HG02588 (cell line): ENCODE data around the gene PARD3.

Experiments used
- ATAC-seq: cut with Tn5 transposase; IDR thresholded peaks from one replicate; pipeline ENCODE4 v1.9.1; 2021; ENCODE audit warnings: mild to moderate bottlenecking, moderate library complexity; ENCODE audit not compliant: unreplicated experiment

PARD3 gene

DNA sequence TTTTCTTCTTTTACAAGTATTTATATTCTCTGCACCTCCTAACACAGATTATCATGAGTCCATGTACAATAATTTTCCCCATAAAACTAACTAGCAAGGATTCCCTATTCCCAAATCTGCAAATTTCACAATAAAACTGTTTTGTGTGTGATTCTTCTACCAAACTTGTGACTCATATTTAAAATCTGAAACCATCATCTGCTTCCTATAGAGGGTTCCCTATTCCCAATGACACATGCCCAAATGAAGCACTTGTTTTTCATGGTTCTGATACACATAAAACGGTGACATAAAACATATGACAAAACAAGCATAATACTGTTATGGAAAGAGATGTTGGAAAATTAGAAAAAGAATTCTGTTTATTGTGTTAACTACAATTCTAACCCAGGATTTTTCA is 657.6 kb downstream of the PARD3 start:
- ATAC-seq, result no peak

DNA sequence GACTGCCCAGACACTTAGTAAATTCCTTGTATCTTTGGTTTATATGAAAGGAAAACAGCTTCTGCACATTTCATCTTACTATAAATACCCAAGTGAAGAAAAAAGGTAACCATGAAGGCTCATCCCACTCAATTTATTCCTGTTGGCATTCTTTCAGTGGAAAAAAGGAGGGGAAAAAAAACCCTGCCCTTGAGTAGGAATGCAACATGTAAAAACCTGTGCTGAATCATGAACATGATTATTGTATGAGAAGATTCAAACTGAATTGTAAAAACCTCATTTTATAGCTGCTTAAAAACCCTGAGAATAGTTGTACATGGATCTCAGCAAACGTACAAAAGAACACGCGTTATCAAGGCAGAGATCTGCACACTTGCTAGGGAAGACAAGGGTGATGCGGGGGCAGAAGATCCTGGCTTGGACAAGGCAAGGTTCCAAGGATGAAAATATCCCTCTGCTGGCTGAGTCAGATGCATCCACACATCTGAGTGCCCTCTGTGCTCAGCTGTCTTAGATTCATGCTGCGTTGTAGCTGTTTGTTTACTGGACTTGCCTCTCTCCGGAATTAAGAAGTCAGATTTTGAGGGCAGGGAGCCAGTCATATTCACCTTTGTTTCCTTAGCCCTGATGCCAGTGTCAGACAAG is 658.2 kb downstream of the PARD3 start:
- no peak for ATAC-seq

DNA sequence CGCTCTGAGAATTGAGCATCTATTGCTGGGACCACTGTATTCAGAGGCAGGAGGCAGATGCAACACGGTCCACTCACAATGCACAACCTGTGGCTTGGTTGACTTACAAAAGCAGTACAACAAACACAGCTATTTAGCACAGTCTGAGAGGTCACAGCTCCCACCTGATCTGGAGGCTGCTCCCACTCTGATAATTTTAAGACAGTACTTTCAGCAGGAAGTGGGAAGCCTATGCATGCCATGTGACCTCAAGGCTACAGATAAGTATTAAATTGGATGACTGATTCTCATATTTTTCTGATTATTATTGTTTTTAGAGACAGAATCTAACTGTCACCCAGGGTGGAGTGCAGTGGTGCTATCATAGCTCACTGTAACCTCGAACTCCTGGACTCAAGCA is 659.3 kb downstream of the PARD3 start:
- no peak for ATAC-seq

DNA sequence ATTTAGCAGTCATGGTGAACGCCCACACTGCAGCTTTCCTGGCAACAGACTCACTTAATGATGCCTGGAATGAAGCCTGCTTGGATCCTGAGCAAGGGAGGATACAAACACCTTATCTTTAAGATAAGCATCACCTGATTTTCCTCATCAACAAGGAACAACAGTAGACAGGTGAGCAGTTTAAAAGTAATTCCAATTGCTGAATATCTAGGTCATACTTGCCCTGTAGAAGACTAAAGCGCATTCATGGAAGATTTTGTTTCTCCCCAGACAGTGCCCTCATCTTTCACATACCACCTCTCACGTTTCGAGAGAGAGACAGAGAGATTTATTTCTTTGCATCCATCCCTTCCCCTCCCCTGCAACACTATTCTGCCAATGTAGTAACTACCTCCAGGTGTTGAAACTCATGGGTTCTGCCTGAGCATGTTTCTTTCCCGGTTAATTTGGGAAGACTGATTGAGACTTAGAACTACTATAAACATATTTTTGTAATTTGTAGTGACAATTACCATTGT is 660.7 kb downstream of the PARD3 start:
- no peak for ATAC-seq

DNA sequence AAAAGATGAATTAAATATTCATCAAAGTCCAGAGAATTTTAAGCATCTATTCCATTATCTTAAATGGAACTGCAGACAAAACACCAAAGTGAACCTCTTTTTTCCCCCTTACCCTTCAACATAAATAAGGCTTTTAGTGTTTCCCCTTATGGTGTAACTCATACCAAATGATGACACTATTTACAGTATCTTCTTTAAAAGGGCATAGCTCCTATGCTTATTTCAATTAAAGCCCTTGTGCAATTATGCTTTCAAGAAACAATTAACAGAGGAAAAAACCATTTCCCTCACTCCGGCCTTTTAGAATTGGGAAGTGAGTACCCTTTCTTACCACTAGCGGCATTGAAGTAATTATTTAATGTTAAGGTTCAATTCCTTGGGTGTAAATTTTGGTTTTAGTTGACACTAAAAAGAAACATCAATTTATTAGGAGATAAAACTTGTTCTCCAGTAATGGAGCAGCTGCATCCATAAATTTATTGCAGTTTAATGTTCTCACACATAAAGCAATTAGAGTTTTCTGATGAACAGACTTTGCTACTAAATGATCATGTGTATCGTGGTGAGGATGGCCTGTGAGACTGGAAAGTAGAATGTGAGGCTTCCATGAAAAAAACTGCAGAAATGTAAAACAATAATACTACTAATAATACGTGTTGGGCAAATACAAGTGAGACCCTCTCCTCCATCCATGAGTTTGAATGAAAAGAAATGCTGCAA is 661.3 kb downstream of the PARD3 start:
- no peak for ATAC-seq

DNA sequence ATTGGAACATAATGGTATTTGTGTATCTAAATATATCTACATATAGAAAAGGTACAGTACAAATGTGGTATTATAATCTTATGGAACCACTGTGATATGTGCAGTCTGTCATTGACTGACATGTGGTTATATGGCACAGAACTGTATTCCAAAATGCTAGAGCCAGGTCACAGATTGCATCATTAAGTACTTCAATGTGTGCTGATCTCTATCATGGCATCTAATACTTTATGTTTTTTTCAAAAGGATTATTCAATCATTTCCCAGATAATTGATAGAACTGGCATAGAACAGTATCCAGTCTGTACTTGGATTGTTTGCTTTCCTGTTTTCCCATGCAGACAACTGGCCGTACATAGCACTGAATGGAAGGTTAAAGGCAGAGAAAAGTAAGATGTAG is 662.7 kb downstream of the PARD3 start:
- ATAC-seq, result no peak

DNA sequence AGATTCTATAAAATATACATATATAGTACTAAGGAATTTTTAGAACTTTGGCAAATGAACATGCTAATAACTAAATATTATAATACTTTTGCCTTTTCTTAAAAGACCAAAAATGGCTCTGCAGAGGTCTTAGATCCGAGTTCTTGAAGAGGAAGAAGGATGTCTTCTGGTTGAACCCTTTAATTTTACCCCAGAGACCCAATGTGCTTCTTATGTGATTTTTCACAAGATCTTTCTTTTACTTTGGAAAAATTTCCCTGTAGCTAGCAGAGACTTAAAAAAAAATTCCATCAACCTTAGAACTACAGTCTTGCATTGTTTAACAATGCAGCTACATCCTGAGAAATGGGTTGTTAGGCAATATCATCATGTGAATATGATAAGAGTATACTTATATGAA is 663.2 kb downstream of the PARD3 start:
- ATAC-seq, result no peak

DNA sequence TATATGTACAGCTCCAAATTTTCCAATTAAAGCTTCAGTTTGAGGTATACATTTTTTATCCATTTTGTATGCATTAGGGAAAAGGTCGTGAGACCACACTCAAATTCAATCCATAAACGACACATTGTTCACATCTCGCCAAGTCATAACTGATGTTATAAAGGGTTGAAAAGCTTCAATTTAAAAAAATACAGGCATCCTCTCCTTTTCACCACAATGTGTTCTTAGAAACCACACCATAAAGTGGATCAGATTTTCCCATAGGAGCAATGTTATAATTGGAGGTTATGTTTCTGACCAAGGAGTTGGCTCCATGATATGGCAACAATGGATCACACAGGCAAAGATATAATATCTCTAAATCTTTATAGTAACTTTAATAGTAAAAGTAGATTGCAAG is 663.6 kb downstream of the PARD3 start:
- no peak for ATAC-seq

DNA sequence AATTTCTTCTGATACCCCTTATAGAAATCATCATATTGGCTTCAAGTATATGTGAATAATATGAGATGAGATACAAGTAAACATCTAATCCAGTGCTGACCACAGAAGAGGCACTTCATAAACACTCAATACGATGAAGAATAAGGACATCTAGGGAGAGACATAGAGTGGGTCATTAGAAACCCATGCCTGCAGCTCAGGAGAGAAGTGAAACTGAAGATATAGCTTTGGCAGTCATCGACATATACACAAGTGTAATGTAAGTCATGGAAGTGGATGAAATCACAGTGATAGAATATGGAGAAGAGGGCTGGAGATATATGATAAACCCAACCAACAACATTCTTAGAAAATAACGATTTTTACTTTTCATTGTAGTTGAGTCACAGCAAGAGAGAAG is 665.0 kb downstream of the PARD3 start:
- ATAC-seq, result no peak

DNA sequence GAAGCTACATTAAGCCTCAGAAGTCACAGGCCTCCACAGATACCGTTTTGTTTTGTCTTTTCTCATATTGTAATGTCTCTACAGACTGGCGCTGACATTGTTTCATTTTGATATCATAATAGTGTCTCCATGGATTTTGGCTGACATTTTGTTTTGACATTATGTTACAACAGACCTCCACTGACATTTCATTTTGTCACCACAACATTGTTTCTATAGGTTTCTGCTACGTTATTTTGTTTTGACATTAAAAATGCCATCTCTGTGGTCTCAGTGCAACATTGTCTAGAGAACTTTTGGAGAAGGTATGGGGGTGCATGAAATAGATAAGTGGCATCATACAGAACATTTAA is 666.8 kb downstream of the PARD3 start:
- ATAC-seq, result no peak

DNA sequence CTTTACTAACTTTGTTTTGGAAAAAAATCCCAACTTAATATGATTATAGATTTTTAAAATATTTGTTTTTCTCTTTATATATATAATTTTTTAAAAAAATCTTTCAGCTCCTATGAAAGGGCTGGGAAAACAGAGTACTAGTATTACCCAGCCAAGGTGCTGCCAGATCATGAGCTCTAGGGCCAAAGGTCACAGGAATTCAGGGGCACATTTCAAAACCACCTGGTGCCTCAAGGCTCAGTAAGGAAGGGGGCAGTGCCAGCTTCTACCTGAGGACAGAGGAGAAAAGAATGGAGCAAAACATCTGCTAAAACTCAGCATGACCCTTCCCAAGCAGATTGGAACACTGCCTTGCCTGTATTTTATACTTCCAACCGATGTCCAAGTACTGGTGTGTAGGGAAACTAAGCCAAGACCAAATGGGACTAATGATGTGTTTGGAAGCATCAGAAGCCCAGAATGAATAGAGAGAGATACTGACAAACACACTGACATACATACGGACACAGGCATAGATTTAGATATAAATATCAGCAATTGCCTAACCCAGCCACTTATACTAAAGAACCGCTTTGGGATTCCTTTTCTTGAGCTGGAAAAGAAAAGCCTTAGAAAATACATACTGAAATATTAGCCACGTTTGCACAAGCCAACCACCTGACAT is 667.3 kb downstream of the PARD3 start:
- ATAC-seq, result no peak

DNA sequence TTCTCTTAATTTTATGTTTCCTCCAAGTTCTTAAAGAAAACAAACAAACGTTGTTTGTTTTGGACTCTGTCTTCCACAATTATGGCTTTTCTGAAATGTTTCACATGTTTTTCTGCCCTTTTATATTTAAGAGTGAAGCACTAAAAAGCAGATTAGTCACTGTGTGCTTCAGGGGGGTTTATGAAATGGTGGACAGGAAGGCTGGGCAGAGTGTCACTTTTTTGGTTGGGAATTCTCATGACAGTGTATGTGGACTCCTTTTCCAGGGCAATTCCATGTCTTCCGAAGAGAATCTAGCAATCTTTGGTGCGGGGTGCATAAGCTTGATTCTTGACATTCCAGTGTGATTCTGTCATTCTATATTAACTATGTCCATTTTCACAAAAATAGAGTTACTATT is 669.4 kb downstream of the PARD3 start:
- no peak for ATAC-seq

DNA sequence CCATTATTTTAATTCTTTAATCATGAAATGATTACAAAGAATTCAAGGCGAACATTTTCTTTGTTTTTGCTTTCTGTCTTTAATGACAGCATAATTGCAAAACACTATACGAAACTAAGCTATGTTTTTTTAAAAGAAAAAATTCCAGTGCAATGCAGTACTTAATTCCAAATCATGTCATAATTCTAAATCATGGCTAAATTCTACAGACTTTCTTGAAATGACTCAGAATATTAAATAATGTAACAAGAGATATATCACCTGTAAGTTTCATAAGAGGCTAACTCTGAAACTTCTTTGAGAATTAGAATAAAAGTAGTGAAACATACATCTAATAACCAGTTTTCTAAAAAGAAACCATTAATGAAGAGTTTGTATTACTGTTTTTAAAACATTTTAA is 671.6 kb downstream of the PARD3 start:
- ATAC-seq, result no peak

DNA sequence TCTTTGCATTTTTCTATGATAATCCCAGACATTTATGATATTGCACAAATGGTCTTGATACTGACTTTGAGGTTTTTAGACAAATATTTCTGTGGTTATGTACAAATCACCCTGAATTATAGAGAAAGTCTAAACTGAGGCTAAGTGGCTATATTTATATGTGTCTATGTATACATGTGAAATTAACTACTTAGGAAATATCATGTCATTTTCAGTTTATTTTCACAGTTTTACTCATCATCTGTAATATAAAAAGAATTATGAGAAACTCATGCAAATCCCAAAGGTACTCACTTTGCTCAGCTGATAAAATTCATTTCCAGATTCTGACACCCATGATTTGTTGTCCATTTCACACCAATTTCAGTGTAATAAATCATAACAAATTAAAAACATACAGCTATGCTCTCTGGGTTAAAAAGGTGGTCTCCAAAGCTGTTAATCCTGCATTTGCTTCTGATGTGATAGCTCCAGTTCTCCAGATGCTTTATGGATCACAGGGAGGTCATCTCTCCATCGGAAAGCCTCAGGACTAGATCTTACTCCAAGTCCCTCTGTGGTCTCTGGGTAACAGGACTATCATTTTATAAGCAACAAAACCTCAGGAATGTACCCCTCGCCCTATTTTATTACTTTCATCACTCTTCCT is 673.9 kb downstream of the PARD3 start:
- ATAC-seq, result no peak

DNA sequence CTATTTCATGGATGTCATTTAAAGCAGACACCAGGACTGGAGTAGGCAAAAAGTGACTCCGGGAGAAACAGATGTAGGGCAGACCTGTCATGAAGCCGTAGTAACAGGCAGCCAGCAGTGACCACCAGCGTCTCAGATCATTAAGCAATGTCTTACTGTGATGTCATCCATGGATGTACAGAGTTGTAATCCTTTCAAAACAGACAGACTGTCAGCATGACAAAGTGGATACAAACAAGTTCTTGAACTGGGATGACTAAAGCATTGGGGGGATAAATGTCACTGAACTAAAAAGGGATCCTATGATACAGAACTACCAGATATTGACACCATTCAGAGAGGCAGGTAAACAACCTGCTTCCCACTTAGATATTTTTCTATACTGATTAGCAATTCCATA is 675.5 kb downstream of the PARD3 start:
- no peak for ATAC-seq

DNA sequence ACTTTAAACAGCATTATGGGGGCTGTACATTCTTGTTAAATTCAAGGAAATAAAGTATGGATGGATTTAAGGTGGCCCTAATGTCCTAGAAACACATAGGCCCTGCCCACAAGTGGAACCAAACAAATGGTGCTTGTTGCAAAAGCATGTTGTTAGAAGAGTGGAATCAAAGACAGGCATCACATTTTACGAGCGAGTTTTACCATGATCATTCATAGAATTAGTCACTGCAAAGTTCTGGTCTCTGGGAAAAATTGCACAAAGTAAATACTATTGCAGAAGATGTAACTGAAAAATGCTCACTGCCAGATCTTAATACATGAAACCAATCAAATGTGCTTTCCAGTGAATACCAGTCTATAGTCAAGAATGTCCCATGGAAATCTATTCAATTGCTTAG is 677.1 kb downstream of the PARD3 start:
- no peak for ATAC-seq

DNA sequence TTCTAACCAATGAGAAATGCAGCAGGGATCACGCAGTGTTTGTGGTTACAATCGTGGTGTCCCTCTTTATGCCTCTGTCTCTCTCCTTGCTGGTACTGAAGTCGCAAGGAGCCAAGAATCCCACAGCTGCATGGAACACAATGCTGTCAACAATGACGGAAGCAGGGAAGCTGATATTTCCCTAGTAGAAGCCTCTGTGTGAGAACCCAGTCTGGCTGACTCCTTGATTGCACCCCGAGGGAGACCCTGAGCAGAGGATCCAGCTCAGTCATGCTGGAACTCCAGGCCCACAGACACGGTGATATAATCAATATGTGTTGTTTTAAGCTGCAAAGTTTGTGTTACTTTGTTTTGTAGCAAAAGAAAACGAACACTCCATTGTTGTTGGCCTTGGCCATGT is 677.9 kb downstream of the PARD3 start:
- no peak for ATAC-seq

DNA sequence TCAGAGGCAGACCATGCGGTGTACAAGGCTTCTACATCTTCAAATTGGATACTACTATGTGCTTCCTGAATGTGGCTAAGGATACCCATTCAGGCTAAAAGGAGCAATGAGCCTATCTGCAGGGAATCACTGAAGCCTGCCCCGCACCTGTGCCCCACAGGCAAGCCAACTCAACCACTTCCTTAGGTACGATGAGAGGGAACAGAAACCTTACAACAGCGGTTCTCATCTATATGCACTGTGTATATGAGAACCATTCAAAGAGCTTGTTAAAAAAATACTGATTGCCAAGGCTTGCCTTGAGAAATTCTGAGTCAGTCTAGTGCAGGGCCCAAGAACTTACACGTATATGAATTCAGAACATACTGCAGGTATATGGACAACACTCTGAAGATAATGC is 679.6 kb downstream of the PARD3 start:
- peak; percentile 73 for ATAC-seq

DNA sequence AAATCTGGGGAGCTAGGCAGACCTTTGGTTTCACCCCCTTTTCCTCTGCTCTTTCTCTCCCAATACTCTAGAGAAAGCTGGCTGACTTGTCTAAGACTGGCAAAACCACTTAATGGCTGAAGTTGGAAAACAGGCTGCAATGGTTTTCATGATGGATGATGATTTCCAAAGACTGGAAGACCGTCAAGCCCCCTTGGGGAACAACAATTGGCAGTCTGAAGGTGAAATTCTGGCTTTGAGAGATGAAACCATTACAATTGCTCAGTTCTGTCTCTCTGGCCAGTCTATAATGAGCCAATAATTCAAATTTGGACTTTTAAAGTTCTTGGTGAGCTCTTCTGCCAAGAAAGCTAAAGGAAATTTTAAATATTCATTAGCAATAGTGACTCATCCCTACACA is 680.5 kb downstream of the PARD3 start:
- ATAC-seq, result no peak

DNA sequence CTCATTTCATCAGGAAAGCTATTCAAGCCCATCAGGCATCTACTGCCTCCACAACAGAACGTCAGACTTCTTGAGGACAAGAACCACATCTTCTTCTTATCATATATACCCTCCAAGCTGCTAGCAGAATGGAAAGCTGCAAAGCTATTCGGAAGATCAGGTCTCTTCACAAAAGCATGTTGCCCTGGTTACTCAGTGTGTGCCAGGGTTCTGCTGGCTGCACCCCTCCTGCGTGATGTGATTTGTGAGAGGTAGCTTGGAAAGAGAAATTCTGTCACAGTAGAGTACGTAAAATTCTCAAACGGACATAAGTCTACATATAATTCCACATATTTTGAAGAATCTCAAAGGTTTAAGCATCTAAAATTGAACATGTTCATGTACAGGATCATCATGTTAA is 681.7 kb downstream of the PARD3 start:
- ATAC-seq, result no peak

DNA sequence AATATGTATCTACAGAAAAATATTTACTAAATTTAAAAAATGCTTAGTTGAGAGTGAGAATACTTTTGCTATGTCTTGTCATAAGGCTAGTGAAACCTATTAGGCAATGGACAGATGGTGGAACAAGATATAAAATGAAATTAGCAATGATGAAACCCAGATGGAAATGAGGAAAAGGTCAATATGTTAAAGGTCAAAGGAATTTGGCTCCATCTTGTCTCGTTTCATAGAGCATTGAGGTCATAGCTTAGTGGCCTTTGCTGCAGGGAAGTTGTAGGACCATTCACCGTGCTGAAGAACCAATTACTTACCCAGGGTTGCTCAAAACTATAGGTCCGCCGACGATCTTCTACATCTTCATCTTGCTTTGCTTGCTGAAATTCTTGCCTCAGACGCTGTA is 683.9 kb downstream of the PARD3 start:
- ATAC-seq, result no peak

DNA sequence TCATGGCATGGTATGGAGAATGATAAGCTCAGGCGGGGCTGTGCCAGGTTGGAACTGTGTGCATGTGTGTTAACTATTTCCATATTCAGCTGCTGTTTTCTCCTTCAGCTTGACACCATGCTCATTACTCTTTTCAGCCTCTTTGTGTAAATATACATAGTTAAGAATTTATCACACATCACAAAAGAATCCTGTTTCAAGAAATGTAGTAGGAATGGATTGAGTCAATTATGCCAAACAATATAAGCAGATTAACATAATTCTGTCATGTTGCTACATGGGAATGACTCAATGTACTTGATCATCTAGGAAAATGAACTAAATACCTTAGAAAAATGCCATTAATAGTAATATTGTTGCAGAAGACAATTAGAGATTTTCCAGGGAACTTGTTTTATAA is 687.4 kb downstream of the PARD3 start:
- ATAC-seq, result no peak
